H9 (cell line): ENCODE results near the gene PARP3. TPM values are rescaled to one million over a fixed set of nuclear protein-coding genes. Genes with fewer than 3 reads are reported as not detected.

Experiments used
- DNase-seq: peaks from one replicate; pipeline ENCODE4 v3.0.0-alpha.2; 2017
- H2AFZ ChIP-seq: one replicate; pipeline ENCODE4 v1.6.1; 2013; ENCODE audit warnings: mild to moderate bottlenecking, low read length, control low read depth, moderate library complexity
- H2AK5ac ChIP-seq: 2 replicates; pipeline ENCODE4 v1.6.1; 2013; ENCODE audit warnings: low read length, control low read depth, mixed read lengths; ENCODE audit not compliant: insufficient read length
- H2BK120ac ChIP-seq: one replicate; pipeline ENCODE4 v1.6.1; 2013; ENCODE audit warnings: low read depth, mild to moderate bottlenecking, low read length, control low read depth, inconsistent platforms; ENCODE audit not compliant: poor library complexity, severe bottlenecking
- H2BK12ac ChIP-seq: 2 replicates; pipeline ENCODE4 v1.6.1; 2013; ENCODE audit warnings: low read length, control low read depth, mixed read lengths, low read depth; ENCODE audit not compliant: insufficient read length
- H2BK15ac ChIP-seq: 2 replicates; pipeline ENCODE4 v1.6.1; 2013; ENCODE audit warnings: low read depth, low read length, control low read depth
- H2BK20ac ChIP-seq: one replicate; pipeline ENCODE4 v1.6.1; 2013; ENCODE audit warnings: low read depth, mild to moderate bottlenecking, low read length, control low read depth, inconsistent platforms; ENCODE audit not compliant: poor library complexity, severe bottlenecking
- H2BK5ac ChIP-seq: 2 replicates; pipeline ENCODE4 v1.6.1; 2013; ENCODE audit warnings: low read length, control low read depth, mixed read lengths; ENCODE audit not compliant: insufficient read length
- H3K14ac ChIP-seq: 2 replicates; pipeline ENCODE4 v1.6.1; 2013; ENCODE audit warnings: low read length, control low read depth; ENCODE audit not compliant: insufficient read depth
- H3K18ac ChIP-seq: 2 replicates; pipeline ENCODE4 v1.6.1; 2013; ENCODE audit warnings: low read depth, mild to moderate bottlenecking, mixed read lengths, low read length, control low read depth; ENCODE audit not compliant: insufficient read length
- H3K23ac ChIP-seq: 2 replicates; pipeline ENCODE4 v1.6.1; 2013; ENCODE audit warnings: low read length, control low read depth, mixed read lengths, low read depth; ENCODE audit not compliant: insufficient read length
- H3K23me2 ChIP-seq: 2 replicates; pipeline ENCODE4 v1.6.1; 2013; ENCODE audit warnings: low read depth, mild to moderate bottlenecking, mixed read lengths, low read length, control low read depth; ENCODE audit not compliant: insufficient read length, poor library complexity, severe bottlenecking
- H3K27ac ChIP-seq: 2 replicates; pipeline ENCODE4 v1.5.1; 2013; ENCODE audit warnings: low read length, control low read depth, mixed read lengths, low read depth; ENCODE audit not compliant: insufficient read length
- H3K27me3 ChIP-seq: 2 replicates; pipeline ENCODE4 v1.6.1; 2013; ENCODE audit warnings: low read length, control low read depth, inconsistent platforms; ENCODE audit not compliant: insufficient read depth
- H3K4ac ChIP-seq: 2 replicates; pipeline ENCODE4 v1.6.1; 2013; ENCODE audit warnings: low read depth, mild to moderate bottlenecking, control low read depth, inconsistent platforms, low read length, moderate library complexity
- H3K4me1 ChIP-seq: 2 replicates; pipeline ENCODE4 v1.6.1; 2013; ENCODE audit warnings: low read length, control low read depth, inconsistent platforms; ENCODE audit not compliant: insufficient read depth
- H3K4me2 ChIP-seq: 2 replicates; pipeline ENCODE4 v1.6.1; 2013; ENCODE audit warnings: low read length, control low read depth, mixed read lengths; ENCODE audit not compliant: insufficient read length, insufficient read depth
- H3K56ac ChIP-seq: 2 replicates; pipeline ENCODE4 v1.6.1; 2013; ENCODE audit warnings: low read depth, mild to moderate bottlenecking, mixed read lengths, low read length, control low read depth; ENCODE audit not compliant: insufficient read length
- H3K79me1 ChIP-seq: 2 replicates; pipeline ENCODE4 v1.6.1; 2013; ENCODE audit warnings: low read depth, mild to moderate bottlenecking, moderate library complexity, low read length, control low read depth, inconsistent platforms; ENCODE audit not compliant: insufficient read depth, poor library complexity, severe bottlenecking
- H3K79me2 ChIP-seq: 2 replicates; pipeline ENCODE4 v1.6.1; 2013; ENCODE audit warnings: low read length, control low read depth, inconsistent platforms; ENCODE audit not compliant: insufficient read depth
- H3K9ac ChIP-seq: 2 replicates; pipeline ENCODE4 v1.6.1; 2013; ENCODE audit warnings: low read length, control low read depth, mixed read lengths; ENCODE audit not compliant: insufficient read length; ENCODE audit errors: extremely low read depth
- H3K9me3 ChIP-seq: one replicate; pipeline ENCODE4 v1.6.1; 2013; ENCODE audit warnings: low read depth, low read length, inconsistent platforms; ENCODE audit not compliant: control insufficient read depth
- H3T11ph ChIP-seq: one replicate; pipeline ENCODE4 v1.6.1; 2013; ENCODE audit warnings: mild to moderate bottlenecking, low read length, control low read depth, inconsistent platforms
- H4K20me1 ChIP-seq: one replicate; pipeline ENCODE4 v1.6.1; 2013; ENCODE audit not compliant: control insufficient read depth, insufficient read length, insufficient read depth
- H4K5ac ChIP-seq: 2 replicates; pipeline ENCODE4 v1.6.1; 2013; ENCODE audit warnings: low read depth, mild to moderate bottlenecking, mixed read lengths, low read length, control low read depth; ENCODE audit not compliant: insufficient read length
- H4K8ac ChIP-seq: replicated peaks from 2 replicates; pipeline ENCODE4 v1.6.1; 2013; ENCODE audit warnings: low read length, control low read depth, mixed read lengths, low read depth; ENCODE audit not compliant: insufficient read length
- H4K91ac ChIP-seq: 2 replicates; pipeline ENCODE4 v1.6.1; 2013; ENCODE audit warnings: low read depth, mild to moderate bottlenecking, moderate library complexity, mixed read lengths, low read length, control low read depth; ENCODE audit not compliant: insufficient read length
- H3K27ac Mint-ChIP-seq, 3 experiments: 2 replicates in 2 of 3; 3 replicates in 1 of 3; pipeline ENCODE4 v1.8.0; 2020 to 2021; ENCODE audit warnings: mixed read lengths in 3 of 3, mild to moderate bottlenecking in 1 of 3, moderate library complexity in 1 of 3
- H3K27me3 Mint-ChIP-seq: 2 replicates; pipeline ENCODE4 v1.8.0; 2021; ENCODE audit warnings: low read depth, mild to moderate bottlenecking, moderate library complexity, mixed read lengths
- H3K36me3 Mint-ChIP-seq, 3 experiments: 2 replicates in 2 of 3; 3 replicates in 1 of 3; pipeline ENCODE4 v1.8.0; 2020 to 2021; ENCODE audit warnings: low read depth in 3 of 3, mixed read lengths in 3 of 3; ENCODE audit not compliant: insufficient read depth in 1 of 3
- H3K4me1 Mint-ChIP-seq, 2 experiments: 2 replicates each; pipeline ENCODE4 v1.8.0; 2020; ENCODE audit warnings: mixed read lengths in 2 of 2
- H3K4me3 Mint-ChIP-seq, 2 experiments: 2 replicates in 1 of 2; 3 replicates in 1 of 2; pipeline ENCODE4 v1.8.0; 2020 to 2021; ENCODE audit warnings: mild to moderate bottlenecking in 2 of 2, mixed read lengths in 2 of 2, moderate library complexity in 1 of 2
- H3K9me3 Mint-ChIP-seq, 2 experiments: 2 replicates in 1 of 2; 3 replicates in 1 of 2; pipeline ENCODE4 v1.8.0; 2020; ENCODE audit warnings: mild to moderate bottlenecking in 2 of 2, mixed read lengths in 2 of 2, moderate library complexity in 1 of 2
- CTCF ChIP-seq: fragments of 200-600 bp; sonication (generic); conservative IDR thresholded peaks from 3 replicates; pipeline ENCODE4 v1.8.0; 2021; ENCODE audit warnings: antibody characterized with exemption, mild to moderate bottlenecking
- total RNA-seq: library from RNA; stranded (reverse); gene quantifications from 2 replicates; pipeline ENCODE4 v1.2.1, GENCODE V29; 2021

The PARP3 gene
- total RNA-seq, 1 experiment from 2014 or later: 1.3 TPM

- Histone ChIP-seq H3K79me2 (no peaks in the 10 kb centered on the region), H3K9ac (no peak overlapping the region)
These were observed 42.1 kb downstream of the PARP3 start for GRCh38 chr3:51984269-51984647.

More at GRCh38 chr3:51984269-51984647, 42.1 kb downstream of the PARP3 start:
- TF ChIP-seq CTCF: no peak
- Histone ChIP-seq H2BK20ac (no peak overlapping the region), H4K5ac (peak overlapping the region; percentile 36), H2BK5ac (no peak overlapping the region), H2AK5ac (no peak overlapping the region), H3K18ac (no peak overlapping the region), H4K91ac (peak overlapping the region; percentile 47), H2AFZ (no peak overlapping the region), H2BK120ac (no peak overlapping the region), H3K4ac (no peak overlapping the region), H3K4me1 (peaks cover 3% of the 10 kb centered on the region; the same call in 1 of the 2 replicates), H3K23me2 (peaks cover 6% of the 10 kb centered on the region), H4K20me1 (peaks cover 3% of the 10 kb centered on the region), H3K27ac (no peak overlapping the region), H4K8ac (no peak overlapping the region), H3K79me1 (no peaks in the 10 kb centered on the region), H2BK15ac (no peak overlapping the region), H3T11ph (no peak overlapping the region), H3K14ac (no peak overlapping the region; the same call in 1 of the 2 replicates), H3K27me3 (no peaks in the 10 kb centered on the region), H3K4me2 (peak overlapping the region; percentile 86), H3K9me3 (no peaks in the 10 kb centered on the region), H2BK12ac (no peak overlapping the region), H3K56ac (no peak overlapping the region), H3K23ac (no peak overlapping the region)
- H3K27me3 Mint-ChIP-seq: no peaks in the 10 kb centered on the region
- DNase-seq: no peak
- peaks cover 21 to 31% of the 10 kb centered on the region in 2 experiments for H3K4me1 Mint-ChIP-seq
- peaks cover 0 to 3% (median 2%) of the 10 kb centered on the region in 3 experiments; a peak in 4 of 7 replicates for H3K36me3 Mint-ChIP-seq
- H3K4me3 Mint-ChIP-seq: peak overlapping the region; percentile 68 to 88; a peak in 4 of 5 replicates
- H3K9me3 Mint-ChIP-seq: peaks cover 0 to 2% of the 10 kb centered on the region in 2 experiments; a peak in 2 of 5 replicates
- no peak overlapping the region for H3K27ac Mint-ChIP-seq
